G401 (cell line): ENCODE results near the gene MYO5B. TPM values are rescaled to one million over a fixed set of nuclear protein-coding genes. Genes with fewer than 3 reads are reported as not detected.

Source experiments
- DNase-seq: peaks from one replicate; pipeline ENCODE4 v3.0.0-alpha.2; 2015; ENCODE audit warnings: low spot score
- in situ Hi-C: cut with HindIII; loops from 2 replicates; pipeline ENCODE4 v1.10.0; 2016; ENCODE audit warnings: low sequenced_read_pairs, mixed read lengths
- total RNA-seq: library from RNA; depleted of rRNA; stranded (reverse); fragments of >200 nt; shearing (Covaris generic); gene quantifications from 2 replicates; pipeline ENCODE4 v1.2.3, GENCODE V29; 2014

Gene MYO5B
- total RNA-seq, 1 experiment from 2014 or later: not detected

DNA sequence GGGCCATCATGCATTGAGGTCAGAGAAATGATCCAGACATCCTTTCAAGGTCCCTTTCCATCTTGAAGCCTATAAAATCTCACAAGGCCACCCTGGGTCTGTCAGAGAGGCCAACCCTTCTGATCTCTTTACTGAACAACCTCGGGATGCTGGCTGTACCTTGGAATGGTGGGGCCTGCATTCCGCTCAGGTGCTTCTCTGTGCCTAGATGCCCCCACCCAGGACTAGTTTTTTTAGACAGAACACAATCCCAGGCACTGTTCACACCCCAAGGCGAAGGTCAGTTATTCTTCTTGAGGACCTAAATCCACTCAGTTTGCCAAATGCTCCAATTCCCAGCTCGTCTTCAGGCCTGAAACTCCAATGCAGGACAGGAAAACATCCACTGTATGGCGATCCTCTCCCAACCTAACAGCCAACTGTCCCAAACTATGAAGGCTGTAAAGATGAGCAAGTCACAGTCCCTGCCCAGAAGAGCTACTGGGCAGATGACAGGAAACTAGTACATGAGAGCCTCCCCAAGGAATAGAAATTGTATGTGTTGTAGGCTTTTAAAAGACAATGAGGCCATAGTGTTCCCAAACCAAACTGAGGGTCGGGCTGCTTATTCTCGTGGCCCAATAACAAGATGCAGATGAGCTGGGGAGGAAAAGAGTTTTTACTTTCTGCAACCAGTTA lies 227.2 kb downstream of the MYO5B start:
- DNase-seq: no peak
- in situ Hi-C loops: loop anchor here (25.0 kb wide), 1 partner anchor 220 kb away; the partner anchor contains the start of gene MYO5B

DNA sequence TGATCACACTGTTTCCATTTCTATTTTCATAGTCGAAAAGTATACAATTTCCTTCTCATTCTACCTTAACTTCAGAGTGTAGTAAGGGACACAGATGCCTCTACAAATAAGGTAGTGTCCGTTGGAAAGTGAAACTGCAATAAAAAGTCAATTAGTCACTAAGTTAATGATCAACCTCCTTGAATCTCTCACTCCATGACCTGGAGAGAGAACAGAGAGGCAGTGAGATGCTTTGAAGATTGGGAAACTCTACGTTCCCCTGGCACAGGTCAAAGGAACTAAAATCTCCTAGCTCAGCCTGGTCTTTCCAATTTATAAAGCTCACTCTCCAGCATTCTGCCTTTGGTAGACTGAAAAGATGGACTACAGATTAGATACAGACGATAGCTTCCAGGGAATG lies 227.8 kb downstream of the MYO5B start:
- in situ Hi-C loops: loop anchor here (25.0 kb wide), 1 partner anchor 220 kb away; the partner anchor contains the start of gene MYO5B
- DNase-seq: no peak

DNA sequence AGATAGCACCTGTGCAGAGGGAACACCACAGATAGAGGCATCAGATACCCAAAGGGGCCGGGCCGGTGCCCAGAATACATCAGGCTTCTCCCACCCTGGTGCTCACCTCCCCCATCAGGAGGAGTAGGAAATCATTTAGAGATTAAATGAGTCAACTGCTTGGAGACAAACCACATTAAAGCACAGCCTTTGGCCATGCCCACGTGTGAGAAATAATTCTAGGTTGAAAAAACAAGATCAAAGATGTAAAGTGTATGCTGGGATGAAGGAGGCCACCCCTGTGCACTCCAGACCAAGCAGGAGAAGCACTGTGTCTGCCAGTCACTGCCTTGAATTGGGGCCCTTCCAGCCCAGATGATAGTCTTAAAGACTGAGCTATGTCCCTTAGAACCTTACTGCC lies 228.9 kb downstream of the MYO5B start:
- in situ Hi-C loops: loop anchor here (25.0 kb wide), 1 partner anchor 221 kb away; the partner anchor contains the start of gene MYO5B
- no peak for DNase-seq

DNA sequence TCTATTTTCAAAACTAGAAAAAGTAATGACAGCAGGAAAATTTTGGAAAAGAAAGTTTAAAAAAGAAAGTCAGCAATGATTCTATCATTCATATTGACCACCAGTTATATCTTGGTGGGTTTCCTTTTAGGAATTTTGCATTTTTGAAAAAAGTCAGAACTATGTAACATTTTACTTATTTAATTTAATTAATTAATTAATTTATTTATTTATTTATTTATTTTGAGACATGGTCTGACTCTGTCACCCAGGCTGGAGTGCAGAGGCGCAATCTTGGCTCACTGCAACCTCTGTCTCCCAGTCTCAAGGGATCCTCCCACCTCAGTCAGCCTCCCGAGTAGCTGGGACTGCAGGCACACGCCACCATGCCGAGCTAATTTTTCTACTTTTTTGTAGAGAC lies 231.7 kb downstream of the MYO5B start:
- DNase-seq: no peak
- in situ Hi-C loops: loop anchor here (25.0 kb wide), 1 partner anchor 224 kb away; the partner anchor contains the start of gene MYO5B

DNA sequence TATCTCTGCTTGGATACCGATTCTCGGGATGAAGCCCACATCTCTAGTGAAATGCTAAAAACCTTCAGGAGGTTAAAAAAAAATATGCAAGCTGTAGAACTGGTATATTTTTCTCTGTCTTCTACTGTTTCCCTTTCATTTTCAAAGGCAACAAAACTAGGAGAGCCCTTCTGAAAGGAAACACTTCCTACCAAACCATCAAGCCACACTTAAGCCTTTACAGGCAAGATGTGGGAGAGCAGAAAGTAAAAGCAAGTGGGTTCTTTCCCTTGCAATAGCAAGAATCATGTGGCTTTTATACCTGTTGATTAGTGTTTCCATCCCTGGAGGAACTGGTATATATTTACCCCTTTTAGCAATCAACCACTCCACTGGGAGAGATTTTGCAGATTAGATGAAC lies 233.7 kb downstream of the MYO5B start:
- in situ Hi-C loops: loop anchor here (25.0 kb wide), 1 partner anchor 226 kb away; the partner anchor contains the start of gene MYO5B
- no peak for DNase-seq

DNA sequence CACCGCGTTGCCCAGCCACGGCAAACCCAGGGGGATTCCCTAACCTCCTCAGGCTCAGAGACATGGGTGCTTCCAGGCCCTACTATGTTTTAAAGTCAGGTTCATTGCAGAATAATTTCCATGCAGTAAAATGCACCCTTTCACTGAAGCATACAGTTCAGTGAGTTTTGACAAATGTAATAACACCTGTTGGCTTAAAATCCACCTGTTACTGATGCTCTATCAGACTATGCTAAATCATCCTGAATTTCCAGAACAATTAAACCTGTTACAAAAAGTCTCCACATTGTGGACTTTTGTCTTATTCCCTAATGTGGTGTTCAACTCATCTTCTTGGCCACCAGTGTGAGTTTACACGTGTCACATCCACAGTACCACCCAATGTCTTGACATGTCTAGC lies 234.6 kb downstream of the MYO5B start:
- DNase-seq: no peak
- in situ Hi-C loops: loop anchor here (25.0 kb wide), 1 partner anchor 227 kb away; the partner anchor contains the start of gene MYO5B

DNA sequence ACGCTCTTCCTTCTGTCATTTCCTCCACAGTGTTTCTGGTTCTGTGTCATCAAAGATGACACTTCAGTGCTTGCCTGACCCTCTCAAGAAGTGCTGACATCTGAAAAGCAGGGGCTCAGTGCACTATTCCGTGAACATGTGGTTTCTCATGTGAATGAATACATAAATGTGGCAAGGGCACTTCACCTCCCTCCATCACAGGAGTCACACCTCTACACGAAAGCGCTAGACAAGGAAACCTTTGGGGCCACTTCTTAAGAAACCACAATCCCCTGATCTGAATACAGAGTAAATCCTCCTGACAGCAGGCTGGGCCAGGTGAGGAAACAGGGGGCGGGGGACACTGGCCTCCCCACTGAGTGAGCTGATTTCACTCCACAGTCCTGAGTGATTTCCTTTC lies 235.8 kb downstream of the MYO5B start:
- no peak for DNase-seq
- in situ Hi-C loops: loop anchor here (25.0 kb wide), 1 partner anchor 228 kb away; the partner anchor contains the start of gene MYO5B

DNA sequence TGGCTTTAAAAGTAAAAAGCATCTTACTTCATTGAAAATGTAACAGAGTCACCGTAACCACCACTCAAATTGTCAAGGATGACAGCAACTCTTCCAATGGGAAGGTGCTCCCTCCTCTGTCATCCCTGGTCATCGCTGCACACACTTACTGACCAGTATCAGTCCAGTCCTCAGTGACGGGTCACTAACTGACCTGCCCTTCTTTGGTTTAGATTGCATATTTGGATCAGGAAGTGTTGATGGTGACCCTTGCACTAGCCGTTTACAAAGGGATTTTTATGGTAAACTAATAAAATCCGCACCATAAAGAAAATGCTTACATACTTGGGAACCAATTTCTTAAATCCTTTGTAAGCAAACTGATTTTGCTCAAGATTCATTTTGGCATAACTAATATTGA lies 239.7 kb downstream of the MYO5B start:
- no peak for DNase-seq
- in situ Hi-C loops: loop anchor here (25.0 kb wide), 1 partner anchor 232 kb away; the partner anchor contains the start of gene MYO5B

DNA sequence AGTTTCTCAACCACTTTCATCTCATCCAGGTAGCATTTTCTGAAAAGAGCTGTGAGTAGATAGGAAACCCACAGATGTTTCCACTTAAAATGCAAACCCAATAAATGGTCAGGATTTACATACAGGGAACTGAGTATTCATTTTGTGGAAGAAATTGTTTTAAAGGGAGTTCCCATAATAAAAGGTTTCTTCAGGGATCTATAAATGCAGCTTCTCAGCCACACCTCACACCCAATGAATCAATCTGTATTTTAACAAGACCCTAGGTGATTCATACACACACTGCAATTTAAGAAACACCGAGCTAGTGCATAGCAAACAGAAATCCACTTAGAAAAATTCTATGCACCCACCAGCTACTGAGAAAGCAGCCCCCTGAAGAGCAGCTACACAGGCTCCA lies 241.6 kb downstream of the MYO5B start:
- DNase-seq: no peak
- in situ Hi-C loops: loop anchor here (25.0 kb wide), 1 partner anchor 234 kb away; the partner anchor contains the start of gene MYO5B

DNA sequence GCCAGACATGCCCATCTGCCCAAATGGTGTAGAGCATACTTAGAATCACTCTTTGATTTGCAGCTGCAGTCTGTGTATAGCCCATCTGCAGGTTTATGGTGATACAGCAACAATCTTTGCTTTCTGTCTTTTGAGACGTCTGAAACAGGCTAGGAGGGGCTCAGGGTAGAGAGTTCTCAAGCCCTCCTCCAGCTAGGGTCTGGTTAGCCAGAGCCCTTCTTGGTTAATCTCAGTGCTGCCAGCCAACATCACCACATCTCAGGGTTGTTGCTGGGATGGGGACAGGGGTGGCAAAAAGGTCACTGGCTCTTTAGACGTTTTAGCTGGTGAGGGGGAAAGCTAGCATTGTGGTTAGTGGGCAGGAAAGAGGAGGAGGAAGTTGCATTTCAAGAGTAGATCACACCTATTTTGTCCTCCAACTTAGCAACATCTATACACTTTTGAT lies 245.0 kb downstream of the MYO5B start:
- no peak for DNase-seq
- in situ Hi-C loops: loop anchor here (25.0 kb wide), 1 partner anchor 237 kb away; the partner anchor contains the start of gene MYO5B

DNA sequence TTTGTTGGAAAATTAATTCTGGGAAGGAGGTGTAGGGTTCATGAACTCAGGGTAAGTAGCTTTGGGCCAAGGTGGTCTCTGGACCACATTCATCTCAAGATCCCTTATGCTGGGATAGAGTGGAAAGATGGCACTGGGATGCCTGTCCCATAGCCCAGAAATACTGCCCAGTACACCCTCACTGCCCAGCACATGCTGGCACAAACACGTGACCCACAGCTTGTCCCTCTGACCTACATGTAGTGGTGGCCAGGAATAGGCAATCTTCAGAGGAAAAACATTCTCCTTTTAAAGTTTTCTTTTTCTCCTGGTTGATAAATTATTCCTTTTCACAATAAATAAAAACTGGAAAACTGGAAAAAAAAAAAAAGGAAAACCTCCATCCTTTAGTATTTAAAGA lies 246.0 kb downstream of the MYO5B start:
- DNase-seq: peak; percentile 20
- in situ Hi-C loops: no loop called here

DNA sequence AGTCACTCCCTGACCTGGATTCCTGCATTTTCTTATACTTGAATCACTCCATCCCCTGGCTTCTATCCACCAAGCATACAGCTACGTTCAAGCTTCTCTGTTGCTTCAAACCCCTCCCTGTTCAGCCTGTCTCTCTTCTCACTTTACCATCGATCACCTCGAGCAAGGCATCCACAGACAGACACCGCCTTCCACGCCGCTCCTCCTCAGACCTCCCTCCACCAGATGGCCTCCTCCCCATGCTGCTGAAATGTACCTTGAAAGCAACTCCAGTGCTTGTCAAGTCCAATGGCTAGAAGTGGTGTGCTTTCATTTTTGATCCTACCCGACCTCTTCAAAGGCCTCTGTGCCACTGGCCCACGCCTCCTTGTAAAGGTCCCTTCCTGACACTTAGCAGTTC lies 250.3 kb downstream of the MYO5B start:
- in situ Hi-C loops: no loop called here
- DNase-seq: peak; percentile 37

DNA sequence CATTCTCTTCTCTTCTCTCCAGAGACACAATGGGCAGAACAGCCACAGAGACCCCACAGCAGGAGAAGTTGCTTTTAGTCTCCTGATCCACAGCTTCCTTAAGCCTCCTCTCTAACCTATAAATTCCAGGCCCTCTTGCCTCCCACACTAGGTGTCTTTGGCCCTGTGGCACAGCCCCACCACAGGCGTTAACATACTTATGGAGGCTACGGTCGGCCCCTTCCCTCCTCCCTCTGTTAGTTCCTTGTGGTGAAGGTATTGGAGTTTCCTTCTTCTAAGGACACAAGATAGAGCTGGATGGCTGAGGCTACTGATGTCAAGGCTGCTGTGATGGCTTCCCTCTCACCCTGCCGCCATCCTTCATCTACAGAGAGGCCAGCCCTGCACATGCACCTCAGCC lies 258.1 kb downstream of the MYO5B start:
- DNase-seq: no peak
- in situ Hi-C loops: no loop called here

DNA sequence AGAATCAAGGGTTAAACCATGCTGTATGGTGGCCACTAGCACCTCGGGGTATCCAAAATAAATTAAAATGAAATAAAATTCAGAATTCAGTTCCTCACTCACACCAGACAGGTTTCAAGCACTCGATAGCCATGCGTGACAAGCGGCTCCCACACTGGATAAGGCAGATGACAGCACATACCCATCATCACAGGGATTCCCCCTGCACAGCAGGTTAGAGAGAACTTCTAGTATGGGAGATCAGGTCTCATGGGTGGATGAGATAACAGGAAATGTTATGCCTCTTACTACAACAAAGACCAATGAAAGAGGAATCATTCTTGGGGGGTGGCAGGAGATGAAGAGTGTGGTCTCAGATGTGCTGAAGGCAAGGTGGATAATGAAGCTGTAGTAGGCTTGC lies 259.7 kb downstream of the MYO5B start:
- in situ Hi-C loops: no loop called here
- no peak for DNase-seq

DNA sequence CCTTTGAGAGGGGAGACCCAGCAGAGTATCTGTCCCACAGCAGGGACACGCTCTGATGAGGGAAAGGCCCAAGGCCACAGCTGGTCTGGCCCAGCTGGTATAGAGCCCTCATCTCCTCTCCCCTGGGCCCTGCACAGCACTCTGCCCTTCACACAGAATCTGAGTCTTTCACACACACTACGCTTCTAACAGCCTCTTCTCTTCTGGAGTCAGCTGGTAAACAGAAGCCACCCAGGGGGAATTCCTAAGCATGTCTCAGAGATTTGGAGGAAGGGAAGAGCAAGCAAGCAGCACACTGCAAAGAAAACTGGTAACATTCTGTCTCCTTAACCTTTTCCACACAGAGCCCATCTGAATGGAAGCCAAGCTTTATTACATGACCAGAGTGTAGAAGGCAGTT lies 260.5 kb downstream of the MYO5B start:
- in situ Hi-C loops: no loop called here

DNA sequence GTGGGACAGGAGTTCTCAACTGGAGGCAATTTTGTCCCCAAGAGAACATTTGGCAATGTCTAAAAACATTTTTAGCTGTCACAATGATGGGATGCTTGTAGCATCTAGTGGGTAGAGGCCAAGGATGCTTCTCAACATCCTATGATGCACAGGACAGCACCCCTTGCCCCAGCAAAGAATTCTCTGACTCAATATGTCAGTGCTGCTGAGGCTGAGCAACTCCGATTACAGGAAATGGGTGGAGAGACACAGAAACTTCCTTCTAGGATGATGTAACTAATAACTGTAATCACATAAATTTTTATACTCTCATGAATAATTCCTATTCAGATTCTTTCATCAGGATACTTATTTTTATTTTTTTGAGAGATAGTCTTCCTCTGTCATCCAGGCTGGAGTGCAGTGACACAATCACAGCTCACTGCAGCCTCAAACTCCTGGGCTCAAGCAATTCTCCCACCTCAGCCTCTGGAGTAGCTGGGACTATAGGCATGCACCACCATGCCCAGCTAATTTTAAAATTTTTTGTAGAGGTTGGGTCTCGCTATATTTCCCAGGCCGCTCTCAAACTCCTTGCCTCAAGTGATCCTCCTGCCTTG lies 261.3 kb downstream of the MYO5B start:
- in situ Hi-C loops: no loop called here
- DNase-seq: no peak

More for the DNA sequence above, 260.5 kb downstream of the MYO5B start:
- DNase-seq: no peak

DNA sequence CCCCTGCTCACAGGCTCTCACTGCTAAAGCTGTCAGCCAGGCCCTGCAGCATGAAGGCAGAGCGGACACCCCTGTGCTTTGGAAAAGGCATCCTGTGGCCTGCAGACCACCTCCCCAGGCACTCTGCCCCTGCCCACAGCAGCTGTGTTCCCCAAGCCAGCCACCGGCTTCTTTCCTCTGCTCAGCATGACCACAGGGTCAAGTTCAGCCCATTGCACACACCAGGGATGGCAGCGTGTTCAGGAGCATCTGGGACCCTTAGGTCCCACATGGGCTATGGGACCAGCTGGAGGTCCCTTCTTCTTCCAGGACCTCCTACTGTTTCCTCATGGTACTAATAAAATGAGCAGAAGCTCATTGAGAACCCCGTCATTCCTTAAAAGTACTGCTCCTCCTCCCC lies 263.2 kb downstream of the MYO5B start:
- no peak for DNase-seq
- in situ Hi-C loops: no loop called here

DNA sequence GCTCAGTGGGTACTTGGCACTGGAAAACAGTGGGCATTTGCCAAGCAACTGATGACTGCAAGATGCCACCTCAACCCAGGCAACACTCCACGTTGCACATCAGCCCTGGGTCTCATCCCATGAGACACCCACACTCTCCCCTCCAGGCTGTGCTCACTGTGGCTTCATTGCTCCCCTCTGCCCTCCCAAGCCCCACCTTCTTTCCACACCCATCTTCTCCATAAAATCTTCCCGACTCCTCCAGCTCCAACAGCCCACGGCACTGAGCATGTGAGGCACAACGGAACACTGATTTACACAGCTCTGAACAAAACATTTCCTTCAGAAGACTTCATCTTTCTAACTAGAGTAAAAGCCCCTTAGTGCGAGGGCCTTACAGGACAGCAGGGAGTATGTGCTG lies 263.8 kb downstream of the MYO5B start:
- no peak for DNase-seq
- in situ Hi-C loops: no loop called here

DNA sequence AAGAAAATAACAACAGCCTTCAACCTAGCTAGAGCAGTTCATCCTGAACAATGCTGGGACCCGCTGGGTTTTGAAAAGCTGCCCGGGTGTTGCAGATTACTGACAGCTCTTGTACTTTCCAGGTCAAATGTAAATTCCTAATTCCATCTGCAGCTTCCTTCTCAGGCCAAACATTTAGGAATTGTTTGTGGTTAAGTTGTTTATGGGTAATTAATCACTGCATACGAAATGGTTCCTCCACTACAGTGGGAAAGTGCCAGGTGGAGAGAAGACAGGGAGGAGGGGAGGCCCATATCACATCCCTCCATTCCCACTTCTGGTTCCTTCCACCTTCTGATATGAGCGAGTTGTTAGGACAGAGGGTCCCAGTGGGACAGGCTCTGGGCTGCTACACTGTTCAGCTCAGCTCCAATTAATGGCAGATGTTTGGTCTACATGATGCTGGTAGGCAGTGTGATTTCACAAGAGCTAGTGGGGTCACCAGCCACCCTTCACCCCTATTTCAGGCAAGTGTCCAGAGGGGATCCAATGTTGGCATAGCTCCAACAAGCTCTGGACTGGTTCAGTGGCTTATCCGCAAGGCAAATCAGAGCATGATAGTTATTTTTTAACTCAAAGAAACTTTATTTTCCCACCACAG lies 268.7 kb downstream of the MYO5B start:
- in situ Hi-C loops: no loop called here

More for the DNA sequence above, 268.7 kb downstream of the MYO5B start:
- DNase-seq: no peak
